ENCODE data around the gene IFITM1.
"Not testable (repeated sequence)": the region's sequence is repeated elsewhere in the genome, so short reads cannot be mapped to it uniquely, and the experiment has no call there.

Gene IFITM1

GRCh38 chr11:282630-283360, 31.0 kb upstream of the IFITM1 start:
- no peak for DNase-seq

- no peak for DNase-seq
Measured at GRCh38 chr11:283405-284104, 30.3 kb upstream of the IFITM1 start.

GRCh38 chr11:284105-285020, 29.5 kb upstream of the IFITM1 start:
- no peak for DNase-seq

GRCh38 chr11:285021-285893, 28.6 kb upstream of the IFITM1 start:
- DNase-seq, result no peak

- DNase-seq, result no peak
Measured at GRCh38 chr11:285894-286220, 28.0 kb upstream of the IFITM1 start.

GRCh38 chr11:286977-287820, 26.6 kb upstream of the IFITM1 start:
- not testable (repeated sequence) for DNase-seq

GRCh38 chr11:287821-288477, 25.9 kb upstream of the IFITM1 start:
- no peak for DNase-seq

- DNase-seq, result no peak
Measured at GRCh38 chr11:288478-289397, 25.1 kb upstream of the IFITM1 start, which contains the start of gene PGGHG. Gene PGGHG (plus strand): TSS chr11:289126. CDS start chr11:289817, 691 bp downstream.

GRCh38 chr11:289398-289711, 24.5 kb upstream of the IFITM1 start:
- DNase-seq, result no peak

GRCh38 chr11:289712-290620, 23.9 kb upstream of the IFITM1 start:
- no peak for DNase-seq

GRCh38 chr11:290621-291231, 23.1 kb upstream of the IFITM1 start:
- no peak for DNase-seq

GRCh38 chr11:291281-292210, 22.3 kb upstream of the IFITM1 start:
- DNase-seq, result no peak

- DNase-seq, result no peak
Measured at GRCh38 chr11:292211-293121, 21.4 kb upstream of the IFITM1 start.

GRCh38 chr11:293271-293851, 20.5 kb upstream of the IFITM1 start:
- no peak for DNase-seq

- no peak for DNase-seq
Measured at GRCh38 chr11:293852-294661, 19.8 kb upstream of the IFITM1 start.
